Prostate gland (tissue), 2 donors: ENCODE results near the gene SCNN1G.

Source experiments
- POLR2A ChIP-seq: fragments of 450-650 bp; IDR thresholded peaks from one replicate; pipeline ENCODE4 v1.6.1; 2016; ENCODE audit warnings: antibody characterized with exemption, mild to moderate bottlenecking
- POLR2AphosphoS5 ChIP-seq: sonication (generic); formaldehyde crosslinking; IDR thresholded peaks from one replicate; pipeline ENCODE4 v1.6.1; 2017; ENCODE audit warnings: antibody characterized with exemption
- TF ChIP-seq, protein P1 (sequence below), 4 experiments: fragments of 200-600 bp in 2 of 4; fragments of 450-650 bp in 2 of 4; sonication (generic) in 2 of 4; IDR thresholded peaks; 1 replicate in 3 of 4; 2 replicates in 1 of 4; pipeline ENCODE4 v1.5.1; 2016 to 2019; ENCODE audit warnings: antibody characterized with exemption in 4 of 4, mild to moderate bottlenecking in 2 of 4, moderate library complexity in 2 of 4

- TF ChIP-seq, protein P1, sequence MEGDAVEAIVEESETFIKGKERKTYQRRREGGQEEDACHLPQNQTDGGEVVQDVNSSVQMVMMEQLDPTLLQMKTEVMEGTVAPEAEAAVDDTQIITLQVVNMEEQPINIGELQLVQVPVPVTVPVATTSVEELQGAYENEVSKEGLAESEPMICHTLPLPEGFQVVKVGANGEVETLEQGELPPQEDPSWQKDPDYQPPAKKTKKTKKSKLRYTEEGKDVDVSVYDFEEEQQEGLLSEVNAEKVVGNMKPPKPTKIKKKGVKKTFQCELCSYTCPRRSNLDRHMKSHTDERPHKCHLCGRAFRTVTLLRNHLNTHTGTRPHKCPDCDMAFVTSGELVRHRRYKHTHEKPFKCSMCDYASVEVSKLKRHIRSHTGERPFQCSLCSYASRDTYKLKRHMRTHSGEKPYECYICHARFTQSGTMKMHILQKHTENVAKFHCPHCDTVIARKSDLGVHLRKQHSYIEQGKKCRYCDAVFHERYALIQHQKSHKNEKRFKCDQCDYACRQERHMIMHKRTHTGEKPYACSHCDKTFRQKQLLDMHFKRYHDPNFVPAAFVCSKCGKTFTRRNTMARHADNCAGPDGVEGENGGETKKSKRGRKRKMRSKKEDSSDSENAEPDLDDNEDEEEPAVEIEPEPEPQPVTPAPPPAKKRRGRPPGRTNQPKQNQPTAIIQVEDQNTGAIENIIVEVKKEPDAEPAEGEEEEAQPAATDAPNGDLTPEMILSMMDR (IDR thresholded peaks at IDR 0.05), result no peak
- TF ChIP-seq POLR2A (no peak), POLR2AphosphoS5 (no peak)
Measured at GRCh38 chr16:23188911-23189310, 6.4 kb downstream of the SCNN1G start.
